HL-60/S4 (cell line): ENCODE data around the gene RPTOR.
"Not testable (repeated sequence)": the region's sequence is repeated elsewhere in the genome, so short reads cannot be mapped to it uniquely, and the experiment has no call there.

Experiments used
- in situ Hi-C: fragments of 300-500 bp; cut with MboI; formaldehyde crosslinking; loops from 2 replicates; pipeline ENCODE4 v1.14.3; 2022; ENCODE audit warnings: low sequenced_read_pairs

RPTOR gene

DNA sequence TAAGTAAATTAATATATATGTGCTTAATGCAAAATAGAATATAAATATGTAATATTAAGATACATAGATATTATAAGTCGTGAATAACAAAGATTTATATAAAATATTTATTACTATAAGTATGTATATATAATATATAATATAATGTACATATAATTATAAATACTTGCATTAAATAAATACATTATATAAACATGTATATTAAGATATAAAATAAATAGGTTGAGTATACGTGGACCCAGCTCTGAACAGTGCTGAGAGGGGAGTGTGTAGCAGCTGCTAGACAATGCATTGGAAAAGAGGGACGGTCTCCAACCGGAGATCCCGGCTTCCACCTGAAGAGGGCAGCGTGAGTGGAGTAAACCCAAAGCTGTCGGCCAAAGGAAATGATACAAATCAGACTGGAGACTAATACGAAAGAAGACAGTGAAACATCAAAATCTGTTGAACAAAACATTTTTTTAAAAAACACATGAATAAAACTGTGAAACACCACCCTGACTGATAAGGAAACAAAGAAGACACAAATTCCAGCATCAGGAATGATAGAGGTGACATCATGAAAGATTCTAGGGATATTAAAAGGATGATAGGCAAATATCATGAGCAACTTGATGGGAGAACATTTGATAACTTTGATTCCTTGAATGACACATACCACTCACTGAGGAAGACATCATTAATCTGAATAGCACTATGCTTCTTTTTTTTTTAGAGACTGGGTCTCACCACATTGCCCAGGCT lies 321.6 kb downstream of the RPTOR start:
- in situ Hi-C loops: no loop called here

DNA sequence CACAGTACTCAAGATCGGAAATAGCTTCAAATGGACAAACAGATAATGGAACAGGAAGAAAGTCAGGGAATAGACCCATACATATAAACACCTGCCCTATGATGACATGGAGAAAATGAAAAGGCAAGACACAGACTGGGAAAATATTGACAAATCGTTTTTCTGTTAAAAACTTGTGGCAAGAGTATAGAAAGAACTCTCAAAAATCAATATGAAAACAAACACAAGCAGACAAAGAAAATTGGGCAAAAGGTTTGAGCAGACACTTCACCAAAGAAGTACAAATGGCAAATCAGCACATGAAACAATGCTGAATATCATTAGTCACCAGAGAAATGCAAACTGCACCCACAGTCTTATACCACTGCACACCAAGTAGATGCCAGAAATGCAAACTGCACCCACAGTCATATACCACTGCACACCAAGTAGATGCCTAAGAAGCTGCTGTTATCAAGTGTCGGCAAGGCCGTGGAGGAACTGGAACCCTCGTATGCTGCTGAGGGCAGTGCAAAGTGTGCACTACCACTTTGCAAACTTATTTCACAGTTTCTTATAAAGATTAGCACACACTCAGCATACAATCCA lies 323.5 kb downstream of the RPTOR start:
- in situ Hi-C loops: no loop called here

DNA sequence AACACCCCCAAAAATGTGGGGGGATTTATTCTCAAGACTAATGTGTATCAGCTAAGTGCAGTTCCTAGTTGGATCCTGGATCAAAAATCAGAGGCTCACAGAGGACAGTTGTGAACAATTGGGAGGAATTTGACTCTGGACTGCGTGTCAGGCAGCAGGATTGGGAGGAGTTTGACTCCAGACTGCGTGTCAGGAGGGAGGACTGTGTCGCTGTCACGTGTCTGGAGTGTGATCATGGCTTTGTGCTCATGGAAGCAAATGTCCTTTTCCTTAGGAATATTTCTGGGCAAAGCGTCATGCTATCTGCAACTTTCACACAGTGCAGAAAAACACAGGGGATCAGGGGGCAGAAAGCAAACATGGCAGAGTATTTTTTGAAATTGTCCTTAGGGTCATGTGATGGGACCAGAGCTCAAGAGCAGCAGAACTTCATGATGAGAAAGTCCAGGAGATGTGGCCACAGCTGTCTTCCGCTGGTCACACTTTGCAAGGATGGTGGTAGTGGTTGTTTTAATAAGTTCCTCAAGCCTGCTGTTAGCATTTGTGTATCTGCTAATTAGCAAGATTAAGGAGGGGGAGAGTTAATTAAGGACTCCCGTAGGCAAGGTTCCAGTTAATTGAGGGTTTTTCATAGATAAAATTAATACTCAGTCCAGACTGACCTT lies 325.0 kb downstream of the RPTOR start:
- in situ Hi-C loops: no loop called here

- in situ Hi-C loops: no loop called here
Observed at GRCh38 chr17:80870401-80870800, 325.8 kb downstream of the RPTOR start.

DNA sequence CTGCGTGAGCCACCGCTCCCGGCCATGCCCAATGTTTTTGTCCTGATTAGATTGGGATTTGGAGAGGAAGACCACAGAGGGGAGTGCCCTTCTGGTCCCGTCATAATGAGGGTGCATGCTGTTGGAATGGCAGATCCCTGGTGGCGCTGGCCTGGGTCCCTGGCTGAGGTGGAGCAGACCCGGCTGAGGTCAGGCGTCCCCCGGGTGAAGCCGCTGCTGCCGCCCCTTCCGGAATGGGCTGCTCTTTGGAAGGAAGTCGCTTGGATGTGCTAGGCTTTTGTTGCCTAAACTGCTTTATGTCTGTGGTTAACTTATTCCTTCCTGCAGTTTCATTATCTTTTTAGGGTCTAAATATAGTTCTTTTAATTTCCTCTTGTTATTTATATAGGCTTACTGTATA lies 326.7 kb downstream of the RPTOR start:
- in situ Hi-C loops: no loop called here

GRCh38 chr17:80872001-80872500 lies 327.4 kb downstream of the RPTOR start:
- in situ Hi-C loops: no loop called here

- in situ Hi-C loops: no loop called here
Observed at GRCh38 chr17:80872501-80873306, 328.1 kb downstream of the RPTOR start.

DNA sequence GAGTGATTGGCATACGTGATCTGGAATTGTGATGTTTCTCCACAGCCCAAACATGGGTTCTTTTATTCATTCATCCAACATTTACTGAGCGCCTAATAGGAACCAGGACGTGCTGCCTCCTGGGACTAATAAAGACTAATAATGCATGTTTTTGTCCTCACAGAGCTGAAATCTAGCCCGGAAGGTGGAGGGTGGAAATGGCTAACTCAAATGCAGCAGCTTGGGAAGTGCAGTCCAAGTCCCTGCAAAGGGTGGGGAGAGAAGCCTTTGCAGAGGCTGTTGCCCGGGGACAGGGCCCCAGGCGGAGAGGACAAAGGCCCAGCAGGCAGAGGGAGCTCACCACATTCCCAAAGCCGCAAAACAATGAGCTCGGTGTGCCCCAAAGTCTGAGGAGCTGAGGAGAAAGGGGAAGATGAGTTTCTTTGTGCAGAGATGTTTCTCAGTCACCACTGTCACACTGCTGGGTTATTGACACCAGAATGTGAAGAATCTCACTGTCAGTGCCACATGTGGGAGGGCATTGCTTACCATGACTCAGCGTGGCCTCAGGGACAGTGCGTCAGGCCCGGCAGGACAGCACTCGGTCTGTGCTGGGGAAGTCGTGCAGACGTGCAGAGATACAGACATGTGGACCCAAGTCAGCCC lies 328.8 kb downstream of the RPTOR start:
- in situ Hi-C loops: no loop called here

- in situ Hi-C loops: no loop called here
Observed at GRCh38 chr17:80874866-80875445, 330.3 kb downstream of the RPTOR start.

- in situ Hi-C loops: not testable (repeated sequence)
Observed at GRCh38 chr17:80875480-80875995, 330.9 kb downstream of the RPTOR start.

GRCh38 chr17:80876456-80876949 lies 331.9 kb downstream of the RPTOR start:
- in situ Hi-C loops: not testable (repeated sequence)

DNA sequence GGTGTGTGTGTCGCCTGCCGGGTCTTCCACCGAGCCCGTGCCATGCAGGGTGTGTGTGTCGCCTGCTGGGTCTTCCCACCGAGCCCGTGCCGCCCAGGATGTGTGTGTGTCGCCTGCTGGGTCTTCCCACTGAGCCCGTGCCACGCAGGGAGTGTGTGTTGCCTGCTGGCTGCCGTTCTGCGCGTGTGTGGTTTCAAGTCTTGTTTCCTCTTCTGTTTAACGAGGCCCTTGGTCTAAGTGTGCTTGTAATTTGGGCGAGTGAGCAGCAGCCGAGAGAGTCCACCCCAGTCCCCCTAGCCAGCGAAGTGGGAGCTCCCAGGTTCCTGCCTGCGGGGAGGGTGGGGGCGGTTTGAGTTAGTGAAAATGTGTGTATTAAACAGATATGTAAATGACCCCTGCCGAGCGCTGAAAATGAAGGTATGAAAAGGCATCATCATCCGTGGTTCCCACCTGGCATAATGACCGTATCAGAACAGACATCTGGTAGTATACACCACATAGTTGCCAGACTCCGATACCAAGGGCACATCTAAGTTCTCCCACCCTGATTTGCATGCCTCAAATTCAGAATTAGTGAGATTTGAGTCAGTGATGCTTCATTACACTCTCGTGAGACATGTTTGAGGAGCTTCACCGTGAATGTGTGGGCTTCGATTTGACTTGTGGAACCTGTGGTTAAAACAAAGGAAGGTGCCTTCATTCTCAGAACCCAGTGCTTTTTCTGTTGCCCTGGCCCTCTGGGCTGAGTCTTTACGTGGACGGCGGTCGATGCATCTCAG lies 332.5 kb downstream of the RPTOR start:
- in situ Hi-C loops: no loop called here

DNA sequence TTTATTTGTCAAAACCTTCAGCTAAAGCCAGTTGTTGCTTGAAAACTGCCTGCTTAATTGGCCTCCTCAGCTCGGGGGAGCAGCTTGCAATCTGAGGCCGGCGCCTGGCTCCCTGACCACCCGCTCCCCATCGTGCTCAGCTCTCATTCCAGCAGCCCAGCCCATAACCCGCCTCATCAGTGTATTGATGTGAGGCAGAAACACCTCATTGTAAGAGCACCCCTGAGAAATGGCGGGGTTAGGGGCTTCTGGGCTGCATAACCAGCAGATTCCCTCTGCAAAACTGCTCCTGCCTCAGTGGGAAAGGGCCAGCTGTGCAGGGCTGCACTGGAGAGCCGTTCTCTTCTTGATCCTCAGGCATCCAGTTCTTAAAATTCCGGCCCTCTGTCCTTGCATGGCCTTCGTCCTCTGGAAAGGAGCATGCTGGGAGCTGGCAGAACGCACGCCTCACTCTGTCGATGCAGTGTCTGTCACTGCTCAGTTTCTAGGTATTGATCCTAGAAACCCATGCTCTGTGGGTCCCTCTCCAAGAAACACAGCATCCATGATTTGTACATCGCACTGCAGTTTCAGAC lies 333.2 kb downstream of the RPTOR start:
- in situ Hi-C loops: no loop called here

DNA sequence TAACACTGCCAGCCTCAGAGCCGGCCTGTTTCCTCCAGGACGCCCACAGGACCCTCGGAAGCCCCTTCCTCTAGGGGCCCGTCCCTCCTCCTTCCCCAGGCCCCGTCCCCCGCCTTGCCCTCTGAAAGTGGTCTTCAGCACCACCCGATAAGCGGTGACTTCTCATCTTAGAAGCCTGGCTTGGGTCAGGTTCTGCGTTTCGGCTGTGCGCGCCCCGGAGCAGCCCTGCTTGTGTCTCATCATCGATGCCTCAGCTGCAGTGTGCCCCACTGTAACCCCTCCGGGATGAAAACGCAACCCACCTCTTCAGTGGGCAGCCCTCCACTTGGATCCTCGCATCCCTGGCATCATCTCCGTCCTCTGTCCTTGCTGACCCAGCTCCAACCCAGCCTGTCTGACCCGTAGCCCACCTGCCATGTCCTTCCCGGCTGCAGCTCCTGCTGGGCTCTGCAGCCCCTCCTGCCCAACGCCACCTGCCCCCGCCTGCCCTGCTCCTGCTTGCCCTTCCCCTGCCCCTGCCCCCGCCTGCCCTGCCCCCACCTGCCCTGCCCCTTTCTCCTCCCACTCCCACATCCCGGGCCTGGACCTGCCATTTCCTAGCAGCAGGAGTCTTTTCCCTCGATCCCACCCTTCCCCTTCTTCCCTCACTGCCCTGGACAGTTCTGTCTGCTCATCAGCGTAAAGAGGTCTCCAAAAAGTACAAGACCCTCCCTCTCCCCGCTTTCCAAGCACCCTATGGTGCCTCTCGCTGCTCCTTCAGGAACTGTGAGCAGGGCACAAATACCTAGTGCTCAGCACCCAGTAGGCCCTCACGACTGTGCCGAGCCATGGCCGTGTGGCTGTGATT lies 334.5 kb downstream of the RPTOR start:
- in situ Hi-C loops: no loop called here

DNA sequence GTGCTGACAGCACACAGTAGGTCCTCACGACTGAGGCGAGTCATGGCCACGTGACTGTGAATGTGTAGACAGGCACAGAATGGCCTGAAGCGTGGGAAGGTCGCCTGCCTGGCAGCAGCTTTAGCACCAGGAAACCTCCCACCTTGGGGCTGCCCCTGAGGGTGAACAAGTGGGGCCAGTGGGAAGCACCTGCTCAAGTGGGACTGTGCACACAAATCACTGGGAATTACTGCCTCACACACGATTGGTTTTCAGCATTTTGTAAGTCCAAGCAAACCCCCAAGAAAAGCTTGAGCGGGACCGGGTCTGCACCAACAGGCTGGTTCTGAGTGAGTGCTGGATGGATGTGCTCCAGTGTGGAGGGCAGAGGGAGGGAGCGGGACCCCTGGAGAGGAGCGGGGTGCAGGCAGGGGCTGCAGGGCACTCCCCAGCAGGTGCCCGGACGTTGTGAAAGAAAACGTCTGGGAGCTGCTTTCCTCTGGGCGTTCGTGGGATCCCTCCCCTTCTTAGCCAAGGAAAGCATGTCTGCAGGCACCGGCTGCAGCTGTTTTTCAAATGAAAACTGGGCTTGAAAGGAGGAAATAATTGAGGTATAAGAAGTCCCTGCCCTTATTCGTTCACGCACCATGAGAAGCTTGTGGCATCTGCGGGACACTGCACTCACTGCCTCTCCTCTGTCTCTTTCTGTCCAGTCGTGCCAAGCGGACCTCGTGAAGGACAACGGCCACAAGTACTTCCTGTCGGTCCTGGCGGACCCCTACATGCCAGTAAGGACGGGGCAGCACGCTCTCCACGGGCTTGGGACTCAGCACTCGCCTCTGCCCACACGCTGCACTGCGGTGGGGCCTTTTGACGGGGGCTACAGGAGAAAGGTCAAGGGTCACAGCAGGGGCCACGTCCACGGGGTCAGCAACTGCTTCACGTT lies 335.3 kb downstream of the RPTOR start:
- in situ Hi-C loops: no loop called here

GRCh38 chr17:80880648-80880985 lies 336.0 kb downstream of the RPTOR start:
- in situ Hi-C loops: no loop called here

DNA sequence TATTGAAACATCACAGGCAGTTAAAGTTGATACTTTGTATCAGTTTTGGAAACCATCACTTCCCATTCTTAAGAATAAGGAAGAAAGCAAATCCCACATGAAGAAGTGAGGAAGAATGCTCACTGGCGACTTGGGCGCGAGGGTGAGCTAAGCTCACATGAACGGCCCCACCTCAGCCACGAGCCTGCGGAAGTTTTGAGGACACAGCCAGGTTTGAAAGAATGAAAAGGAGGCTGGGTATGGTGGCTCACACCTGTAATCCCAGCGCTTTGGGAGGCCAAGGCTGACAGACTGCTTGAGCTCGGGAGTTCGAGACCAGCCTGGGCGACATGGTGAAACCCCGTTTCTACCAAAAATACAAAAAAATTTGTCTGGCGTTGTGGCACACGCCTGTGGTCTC lies 336.7 kb downstream of the RPTOR start:
- in situ Hi-C loops: no loop called here
